GM19468 (cell line): Measurements from ENCODE around the gene TNKS1BP1.

Experiments used
- ATAC-seq: cut with Tn5 transposase; IDR thresholded peaks from one replicate; pipeline ENCODE4 v1.9.1; 2021; ENCODE audit warnings: mild to moderate bottlenecking, moderate library complexity, moderate number of reproducible peaks; ENCODE audit not compliant: unreplicated experiment; ENCODE audit errors: extremely low read depth

Gene TNKS1BP1

GRCh38 chr11:57332694-57333440 is 8.1 kb upstream of the TNKS1BP1 start:
- ATAC-seq, result no peak

GRCh38 chr11:57331720-57332119 is 7.0 kb upstream of the TNKS1BP1 start:
- ATAC-seq, result no peak

- no peak for ATAC-seq
These were observed 5.3 kb upstream of the TNKS1BP1 start for GRCh38 chr11:57330029-57330428.

GRCh38 chr11:57327721-57328120 is 3.0 kb upstream of the TNKS1BP1 start:
- ATAC-seq, result no peak

GRCh38 chr11:57325735-57326048 is 940 bp upstream of the TNKS1BP1 start:
- ATAC-seq, result no peak

- no peak for ATAC-seq
These were observed 432 bp downstream of the TNKS1BP1 start for GRCh38 chr11:57324154-57324885.

- no peak for ATAC-seq
These were observed 948 bp downstream of the TNKS1BP1 start for GRCh38 chr11:57323855-57324153.

- ATAC-seq, result no peak
These were observed 1.4 kb downstream of the TNKS1BP1 start for GRCh38 chr11:57323167-57323854.

- ATAC-seq, result no peak
These were observed 2.2 kb downstream of the TNKS1BP1 start for GRCh38 chr11:57322256-57323166.

- no peak for ATAC-seq
These were observed 3.1 kb downstream of the TNKS1BP1 start for GRCh38 chr11:57321388-57322255.

GRCh38 chr11:57320719-57321387 is 3.9 kb downstream of the TNKS1BP1 start:
- ATAC-seq, result no peak

GRCh38 chr11:57320067-57320718 is 4.6 kb downstream of the TNKS1BP1 start:
- no peak for ATAC-seq

- no peak for ATAC-seq
These were observed 6.6 kb downstream of the TNKS1BP1 start for GRCh38 chr11:57318178-57318577.

- no peak for ATAC-seq
These were observed 8.7 kb downstream of the TNKS1BP1 start for GRCh38 chr11:57316017-57316416.

- no peak for ATAC-seq
These were observed 9.3 kb downstream of the TNKS1BP1 start for GRCh38 chr11:57315491-57315890.

- no peak for ATAC-seq
These were observed 10.4 kb downstream of the TNKS1BP1 start for GRCh38 chr11:57314221-57314973.

- ATAC-seq, result no peak
These were observed 11.0 kb downstream of the TNKS1BP1 start for GRCh38 chr11:57313788-57314135.
